Caco-2 (cell line): ENCODE measurements around the gene EMB. TPM values are rescaled to one million over a fixed set of nuclear protein-coding genes. Genes with fewer than 3 reads are reported as not detected.
"Not testable (repeated sequence)": the region's sequence is repeated elsewhere in the genome, so short reads cannot be mapped to it uniquely, and the experiment has no call there.

Experiments
- BruUV-seq: library from RNA; stranded (reverse); fragments of 400-500 nt; replicated peaks from 2 replicates; lab custom pipeline; 2021; lab: Mats Ljungman, UMichigan
- CTCF ChIA-PET: fragments of 300-600 bp; sonication (Branson Sonifier 250); formaldehyde crosslinking; loops from one replicate; lab custom pipeline; 2022; ENCODE audit warnings: antibody characterized with exemption; lab: Charles Lee
- POLR2A ChIA-PET: fragments of 300-600 bp; sonication (Branson Sonifier 250); formaldehyde crosslinking; loops from one replicate; lab custom pipeline; 2022; ENCODE audit warnings: antibody characterized with exemption; lab: Charles Lee
- DNase-seq, 2 experiments: peaks; one replicate each; pipeline versions ENCODE4 v3.0.0 to v3.0.0-alpha.2; 2020 to 2022
- H3K27me3 ChIP-seq: replicated peaks from 2 replicates; pipeline ENCODE4 v1.6.0; 2011; ENCODE audit warnings: low read length; ENCODE audit not compliant: control insufficient read depth, insufficient read depth
- H3K36me3 ChIP-seq: 2 replicates; pipeline ENCODE4 v1.5.1; 2011; ENCODE audit warnings: low read length; ENCODE audit not compliant: control insufficient read depth, insufficient read depth
- H3K4me1 ChIP-seq: fragments of 250-450 bp; sonication (Bioruptor Pico); 2 replicates; pipeline ENCODE4 v1.5.1; 2020; ENCODE audit warnings: mild to moderate bottlenecking
- H3K4me3 ChIP-seq: 2 replicates; pipeline ENCODE4 v1.5.1; 2011; ENCODE audit warnings: low read depth, mild to moderate bottlenecking, control low read depth, low read length
- H3K9me3 ChIP-seq: fragments of 250-450 bp; sonication (Bioruptor Pico); 2 replicates; pipeline ENCODE4 v1.5.1; 2020; ENCODE audit warnings: mild to moderate bottlenecking, moderate library complexity
- H3K27ac Mint-ChIP-seq: one replicate; pipeline ENCODE4 v1.8.0; 2022; ENCODE audit warnings: mixed read lengths; ENCODE audit not compliant: unreplicated experiment
- H3K27me3 Mint-ChIP-seq: one replicate; pipeline ENCODE4 v1.8.0; 2022; ENCODE audit warnings: mixed read lengths; ENCODE audit not compliant: insufficient read depth, unreplicated experiment
- H3K36me3 Mint-ChIP-seq: one replicate; pipeline ENCODE4 v1.8.0; 2022; ENCODE audit warnings: mild to moderate bottlenecking, mixed read lengths; ENCODE audit not compliant: insufficient read depth, unreplicated experiment
- H3K4me1 Mint-ChIP-seq: one replicate; pipeline ENCODE4 v1.8.0; 2022; ENCODE audit warnings: low read depth, mixed read lengths; ENCODE audit not compliant: unreplicated experiment
- H3K4me3 Mint-ChIP-seq: one replicate; pipeline ENCODE4 v1.8.0; 2022; ENCODE audit warnings: mild to moderate bottlenecking, moderate library complexity, mixed read lengths; ENCODE audit not compliant: unreplicated experiment
- H3K9me3 Mint-ChIP-seq: one replicate; pipeline ENCODE4 v1.8.0; 2022; ENCODE audit warnings: mixed read lengths; ENCODE audit not compliant: unreplicated experiment
- intact Hi-C: fragments of 100-400 bp; cut with micrococcal nuclease; formaldehyde crosslinking; loops from one replicate; pipeline ENCODE4 v1.10.0; 2022; ENCODE audit not compliant: unreplicated experiment
- total RNA-seq: library from RNA; stranded (reverse); gene quantifications from 2 replicates; pipeline ENCODE4 v1.2.3, GENCODE V29; 2022
- TF ChIP-seq, protein P1 (sequence below), 2 experiments: fragments of 200-600 bp in 1 of 2; IDR thresholded peaks; 1 replicate in 1 of 2; 2 replicates in 1 of 2; pipeline versions ENCODE4 v1.5.1 to v1.8.0; 2011 to 2022; ENCODE audit warnings: antibody characterized with exemption in 1 of 2, control low read depth in 1 of 2, inconsistent platforms in 1 of 2, low read depth in 1 of 2, low read length in 1 of 2, mild to moderate bottlenecking in 1 of 2, moderate library complexity in 1 of 2; ENCODE audit not compliant: insufficient read depth in 1 of 2, severe bottlenecking in 1 of 2, unreplicated experiment in 1 of 2

The EMB gene
- total RNA-seq, 1 experiment from 2014 or later: 0.54 TPM

DNA sequence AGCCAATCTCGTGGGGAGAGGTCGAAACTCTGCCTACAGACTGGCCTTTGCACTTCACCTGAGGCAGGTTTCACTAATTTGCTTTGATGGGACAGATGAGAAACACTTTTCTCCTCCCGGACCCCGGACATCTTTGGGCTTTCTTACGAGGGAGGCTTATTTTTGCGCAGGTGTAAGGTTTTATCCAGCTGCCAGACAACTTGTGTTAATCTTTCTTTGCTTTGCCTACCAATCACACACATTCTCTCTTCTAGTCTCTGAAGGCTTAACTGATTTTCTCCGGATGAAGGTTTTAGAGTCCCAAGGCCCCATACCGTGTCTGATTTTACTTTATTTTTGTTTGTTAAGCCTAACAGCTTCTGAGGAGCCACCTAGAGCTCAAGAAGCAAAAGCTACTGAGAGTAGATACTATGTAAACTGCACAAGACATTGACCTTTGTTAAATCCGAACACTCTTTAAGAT is 436 bp upstream of the EMB start:
- peak overlapping the region; percentile 74 for H3K4me3 Mint-ChIP-seq
- TF ChIP-seq, protein P1, sequence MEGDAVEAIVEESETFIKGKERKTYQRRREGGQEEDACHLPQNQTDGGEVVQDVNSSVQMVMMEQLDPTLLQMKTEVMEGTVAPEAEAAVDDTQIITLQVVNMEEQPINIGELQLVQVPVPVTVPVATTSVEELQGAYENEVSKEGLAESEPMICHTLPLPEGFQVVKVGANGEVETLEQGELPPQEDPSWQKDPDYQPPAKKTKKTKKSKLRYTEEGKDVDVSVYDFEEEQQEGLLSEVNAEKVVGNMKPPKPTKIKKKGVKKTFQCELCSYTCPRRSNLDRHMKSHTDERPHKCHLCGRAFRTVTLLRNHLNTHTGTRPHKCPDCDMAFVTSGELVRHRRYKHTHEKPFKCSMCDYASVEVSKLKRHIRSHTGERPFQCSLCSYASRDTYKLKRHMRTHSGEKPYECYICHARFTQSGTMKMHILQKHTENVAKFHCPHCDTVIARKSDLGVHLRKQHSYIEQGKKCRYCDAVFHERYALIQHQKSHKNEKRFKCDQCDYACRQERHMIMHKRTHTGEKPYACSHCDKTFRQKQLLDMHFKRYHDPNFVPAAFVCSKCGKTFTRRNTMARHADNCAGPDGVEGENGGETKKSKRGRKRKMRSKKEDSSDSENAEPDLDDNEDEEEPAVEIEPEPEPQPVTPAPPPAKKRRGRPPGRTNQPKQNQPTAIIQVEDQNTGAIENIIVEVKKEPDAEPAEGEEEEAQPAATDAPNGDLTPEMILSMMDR (IDR thresholded peaks at IDR 0.05; ENCODE audit: insufficient read depth in 1 of 2, low read depth in 1 of 2, low read length in 1 of 2, severe bottlenecking in 1 of 2, unreplicated experiment in 1 of 2): no peak
- Histone ChIP-seq H3K27me3 (no peaks in the 10 kb centered on the region), H3K36me3 (no peaks in the 10 kb centered on the region), H3K4me3 (peak overlapping the region; percentile 25), H3K9me3 (no peaks in the 10 kb centered on the region), H3K4me1 (no peaks in the 10 kb centered on the region)
- H3K9me3 Mint-ChIP-seq: no peaks in the 10 kb centered on the region
- POLR2A ChIA-PET: no interaction called here
- no peaks in the 10 kb centered on the region for H3K36me3 Mint-ChIP-seq
- CTCF ChIA-PET: no interaction called here
- intact Hi-C loops: no loop called here
- H3K27ac Mint-ChIP-seq: no peak overlapping the region
- H3K4me1 Mint-ChIP-seq: no peaks in the 10 kb centered on the region
- no TSS peak for BruUV-seq
- DNase-seq: no peak
- H3K27me3 Mint-ChIP-seq: no peaks in the 10 kb centered on the region

DNA sequence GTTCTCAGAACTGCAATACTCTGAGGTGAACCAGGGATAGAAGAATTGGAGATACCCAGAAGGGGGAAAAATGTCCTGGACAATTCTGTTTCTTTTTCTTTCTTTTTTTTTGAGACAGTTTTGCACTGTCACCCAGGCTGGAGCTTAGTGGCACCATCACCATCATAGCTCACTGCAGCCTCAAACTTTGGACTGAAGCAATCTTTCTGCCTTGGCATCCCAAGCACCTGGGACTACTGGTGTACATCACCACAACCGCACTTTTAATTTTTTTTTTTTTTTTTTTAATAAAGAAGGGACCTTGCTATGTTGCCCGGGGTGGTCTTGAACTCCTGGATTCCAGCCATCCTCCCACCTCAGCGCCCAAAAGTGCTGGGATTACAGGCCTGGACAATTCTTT is 1.9 kb downstream of the EMB start:
- ChIA-PET POLR2A (interaction anchor here (0.7 kb wide), 1 partner anchor 16 kb away, joined by 4 read pairs; no protein-coding TSS in a partner anchor), CTCF (no interaction called here)
- Histone ChIP-seq H3K9me3 (no peaks in the 10 kb centered on the region), H3K27me3 (no peaks in the 10 kb centered on the region), H3K4me1 (no peaks in the 10 kb centered on the region), H3K4me3 (no peak overlapping the region), H3K36me3 (no peaks in the 10 kb centered on the region)
- Mint-ChIP-seq H3K27ac (no peak overlapping the region), H3K9me3 (no peaks in the 10 kb centered on the region), H3K4me1 (no peaks in the 10 kb centered on the region), H3K4me3 (no peak overlapping the region), H3K27me3 (no peaks in the 10 kb centered on the region), H3K36me3 (no peaks in the 10 kb centered on the region)
- intact Hi-C loops: no loop called here
- DNase-seq: no peak
- BruUV-seq: no TSS peak
- TF ChIP-seq, protein P1 (IDR thresholded peaks at IDR 0.05; ENCODE audit: insufficient read depth in 1 of 2, low read depth in 1 of 2, low read length in 1 of 2, severe bottlenecking in 1 of 2, unreplicated experiment in 1 of 2): no peak

DNA sequence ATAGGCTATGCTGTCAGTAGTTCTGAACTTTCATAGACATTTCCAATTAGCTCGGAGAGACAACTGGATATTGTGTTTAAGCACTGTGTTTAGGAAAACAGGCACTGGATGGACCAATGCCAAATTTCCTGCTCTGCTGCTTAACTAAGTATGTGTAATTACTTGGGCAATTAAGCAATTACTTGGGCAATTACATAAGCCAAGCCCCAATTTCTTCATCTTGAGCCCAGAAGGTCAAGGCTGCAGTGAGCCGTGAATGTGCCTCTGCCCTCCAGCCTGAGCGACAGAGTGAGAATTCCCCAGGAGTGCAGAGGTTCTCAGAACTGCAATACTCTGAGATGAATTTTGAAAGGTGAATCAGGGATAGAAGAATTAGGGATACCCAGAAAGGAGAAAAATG is 3.0 kb downstream of the EMB start:
- H3K4me3 Mint-ChIP-seq, POLR2A ChIA-PET, H3K27me3 Mint-ChIP-seq, DNase-seq, intact Hi-C loops, H3K9me3 Mint-ChIP-seq, BruUV-seq, H3K9me3 ChIP-seq, H3K4me1 ChIP-seq, H3K27me3 ChIP-seq, CTCF ChIA-PET, H3K27ac Mint-ChIP-seq, H3K4me1 Mint-ChIP-seq, H3K36me3 Mint-ChIP-seq, H3K36me3 ChIP-seq, H3K4me3 ChIP-seq: not testable (repeated sequence)

DNA sequence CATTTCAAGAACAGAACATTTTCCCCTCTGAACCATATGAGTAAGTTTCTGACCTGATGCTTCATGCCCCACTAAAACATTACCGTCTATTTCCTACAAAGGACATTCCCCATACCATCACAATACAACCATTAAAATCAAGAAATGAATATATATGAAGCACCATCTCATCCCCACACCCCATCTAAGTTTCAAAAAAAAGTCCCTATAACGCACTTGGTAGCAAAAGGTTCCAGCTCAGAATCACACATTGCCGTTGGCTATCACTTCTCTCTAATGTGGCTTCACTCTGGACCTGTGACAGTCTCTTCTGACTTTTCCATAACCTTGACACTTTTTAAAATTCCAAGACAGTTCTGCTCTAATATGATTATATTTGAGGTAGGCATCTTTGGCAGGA is 5.9 kb downstream of the EMB start:
- H3K4me3 Mint-ChIP-seq: no peak overlapping the region
- Histone ChIP-seq H3K9me3 (no peaks in the 10 kb centered on the region), H3K4me1 (no peaks in the 10 kb centered on the region), H3K36me3 (no peaks in the 10 kb centered on the region), H3K27me3 (no peaks in the 10 kb centered on the region), H3K4me3 (no peak overlapping the region)
- no peaks in the 10 kb centered on the region for H3K27me3 Mint-ChIP-seq
- no peak for DNase-seq
- no TSS peak for BruUV-seq
- ChIA-PET CTCF (no interaction called here), POLR2A (no interaction called here)
- no peaks in the 10 kb centered on the region for H3K36me3 Mint-ChIP-seq
- intact Hi-C loops: no loop called here
- no peaks in the 10 kb centered on the region for H3K9me3 Mint-ChIP-seq
- no peak overlapping the region for H3K27ac Mint-ChIP-seq
- TF ChIP-seq, protein P1 (IDR thresholded peaks at IDR 0.05; ENCODE audit: insufficient read depth in 1 of 2, low read depth in 1 of 2, low read length in 1 of 2, severe bottlenecking in 1 of 2, unreplicated experiment in 1 of 2): no peak
- no peaks in the 10 kb centered on the region for H3K4me1 Mint-ChIP-seq

DNA sequence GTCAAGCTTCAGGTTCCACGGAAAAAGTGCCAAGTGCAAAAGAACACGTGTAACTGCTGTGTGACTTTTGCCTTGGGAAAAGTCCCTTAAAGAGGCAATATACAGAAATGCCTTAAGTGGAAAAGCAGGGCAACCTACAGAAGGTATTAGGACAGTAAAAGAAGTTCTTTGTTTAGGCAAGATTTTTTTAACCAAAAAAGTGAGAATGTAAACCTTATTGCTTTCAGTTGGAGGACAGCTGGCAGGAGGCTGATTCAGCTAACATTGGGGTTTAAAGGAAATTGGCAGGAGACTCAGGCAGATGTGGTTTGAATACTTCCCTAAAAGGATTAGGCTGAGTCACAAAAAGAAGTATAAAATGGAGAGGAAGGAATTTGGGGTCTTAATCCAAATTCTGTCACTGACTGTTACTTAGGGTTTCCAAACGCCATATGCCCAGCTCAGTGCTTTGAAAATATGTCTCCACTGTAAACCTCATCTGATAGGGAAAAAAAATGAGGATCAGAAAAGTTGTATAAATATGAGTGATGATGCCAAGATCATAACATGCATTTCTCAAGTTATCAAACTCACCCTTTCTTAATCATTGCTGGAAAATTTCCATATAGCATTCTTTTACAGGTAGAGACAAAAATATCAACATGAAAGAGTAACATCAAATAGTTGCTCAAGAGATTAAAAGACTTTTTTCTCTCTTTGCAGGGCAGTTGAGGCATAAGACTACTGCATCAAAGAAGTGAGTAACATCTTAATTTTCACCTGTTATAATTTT is 9.8 kb downstream of the EMB start:
- H3K9me3 Mint-ChIP-seq, H3K9me3 ChIP-seq, H3K27me3 Mint-ChIP-seq, H3K4me3 Mint-ChIP-seq, H3K36me3 Mint-ChIP-seq, H3K4me1 Mint-ChIP-seq, H3K4me3 ChIP-seq, H3K36me3 ChIP-seq, intact Hi-C loops, DNase-seq, H3K27me3 ChIP-seq, H3K27ac Mint-ChIP-seq, H3K4me1 ChIP-seq, CTCF ChIA-PET, POLR2A ChIA-PET, BruUV-seq: not testable (repeated sequence)
